Lung (tissue), 12 donors: ENCODE measurements around the gene GABRB1. TPM values are rescaled to one million over a fixed set of nuclear protein-coding genes. Genes with fewer than 3 reads are reported as not detected.

Experiments
- ATAC-seq: fragments of 200-7000 bp; cut with Tn5 transposase; one replicate; pipeline ENCODE4 v1.9.1; 2020; ENCODE audit warnings: moderate number of reproducible peaks; ENCODE audit not compliant: insufficient read depth, low FRiP score
- DNase-seq, 3 donors: peaks; one replicate each; pipeline ENCODE4 v3.0.0-alpha.2; 2013 to 2017
- H3K27ac ChIP-seq, 2 donors: one replicate each; pipeline ENCODE4 v1.5.1; 2013; ENCODE audit warnings: mild to moderate bottlenecking in 2 of 2, moderate library complexity in 2 of 2, control low read depth in 1 of 2, inconsistent platforms in 1 of 2, low read depth in 1 of 2, low read length in 1 of 2
- H3K27me3 ChIP-seq, 3 donors: one replicate each; pipeline ENCODE4 v1.5.1; 2013; ENCODE audit warnings: low read length in 2 of 3; ENCODE audit not compliant: control insufficient read depth in 3 of 3, insufficient read depth in 3 of 3
- H3K36me3 ChIP-seq, 4 donors: one replicate each; pipeline ENCODE4 v1.5.1; 2013; ENCODE audit warnings: low read length in 4 of 4, mild to moderate bottlenecking in 1 of 4, moderate library complexity in 1 of 4; ENCODE audit not compliant: control insufficient read depth in 4 of 4, insufficient read depth in 4 of 4
- H3K4me1 ChIP-seq, 5 donors: one replicate each; pipeline ENCODE4 v1.5.1; 2013; ENCODE audit warnings: low read length in 5 of 5, mild to moderate bottlenecking in 2 of 5, moderate library complexity in 1 of 5; ENCODE audit not compliant: control insufficient read depth in 5 of 5, insufficient read depth in 5 of 5
- H3K4me3 ChIP-seq: one replicate; pipeline ENCODE4 v1.5.1; 2013; ENCODE audit warnings: mild to moderate bottlenecking, control low read depth, moderate library complexity
- H3K9ac ChIP-seq, 2 donors: one replicate each; pipeline ENCODE4 v1.5.1; 2013; ENCODE audit warnings: low read length in 2 of 2, control low read depth in 1 of 2; ENCODE audit not compliant: insufficient read depth in 1 of 2
- H3K9me3 ChIP-seq, 4 donors: one replicate each; pipeline ENCODE4 v1.5.1; 2013; ENCODE audit warnings: low read length in 3 of 4, mild to moderate bottlenecking in 1 of 4, moderate library complexity in 1 of 4; ENCODE audit not compliant: control insufficient read depth in 4 of 4, insufficient read depth in 3 of 4
- WGBS, 2 donors: extraction: QIAGEN DNeasy Blood & Tissue Kit; methylation state at CpG; one replicate each; pipeline ENCODE4 v1.1.7; 2013; 5-methylcytosine and 5-hydroxymethylcytosine counted together
- polyA plus RNA-seq, 2 donors: library from polyadenylated mRNA; stranded (reverse); fragments of 200-250 nt; gene quantifications; one replicate each; pipeline ENCODE4 v1.2.1, GENCODE V29; 2013
- total RNA-seq, 2 donors: library from RNA; depleted of rRNA in 1 of 2; stranded (reverse); fragments of >200 nt in 1 of 2; gene quantifications; one replicate each; pipeline ENCODE4 v1.2.1, GENCODE V29; 2014 to 2021
- TF ChIP-seq, protein P1 (sequence below): IDR thresholded peaks from 2 replicates; pipeline ENCODE4 v1.5.1; 2012; ENCODE audit warnings: mild to moderate bottlenecking; ENCODE audit errors: control extremely low read depth, extremely low read depth
- donor health status: control.
- donor health status: control.
- donor health status: Bipolar disorder and iron deficiency.
- donor health status: healthy.
- donor health status: DM: yes; HTN: yes; CAD: no.

Gene GABRB1
- total and polyA plus RNA-seq, 4 donors: 0.34 TPM; not detected in 3

DNA sequence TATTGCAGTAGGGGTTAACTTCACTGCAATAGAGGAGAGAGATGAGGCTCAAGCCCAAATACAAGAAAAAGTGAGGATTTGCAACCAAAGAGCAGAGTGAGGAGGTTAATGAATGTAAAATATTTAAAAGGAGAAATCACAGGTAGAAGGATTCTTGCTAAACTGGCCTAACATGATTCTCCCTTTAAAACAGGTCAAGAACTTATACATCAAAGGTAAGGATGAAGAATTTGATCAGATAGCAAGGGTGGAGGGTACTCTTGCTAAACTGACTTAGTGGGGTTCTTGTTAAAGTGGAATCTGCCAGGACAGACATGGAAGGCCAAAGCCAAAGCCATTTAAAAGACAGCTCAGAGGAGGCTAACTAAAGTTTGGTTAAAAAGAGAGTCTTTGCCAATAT is 193.0 kb downstream of the GABRB1 start:
- TF ChIP-seq, protein P1, sequence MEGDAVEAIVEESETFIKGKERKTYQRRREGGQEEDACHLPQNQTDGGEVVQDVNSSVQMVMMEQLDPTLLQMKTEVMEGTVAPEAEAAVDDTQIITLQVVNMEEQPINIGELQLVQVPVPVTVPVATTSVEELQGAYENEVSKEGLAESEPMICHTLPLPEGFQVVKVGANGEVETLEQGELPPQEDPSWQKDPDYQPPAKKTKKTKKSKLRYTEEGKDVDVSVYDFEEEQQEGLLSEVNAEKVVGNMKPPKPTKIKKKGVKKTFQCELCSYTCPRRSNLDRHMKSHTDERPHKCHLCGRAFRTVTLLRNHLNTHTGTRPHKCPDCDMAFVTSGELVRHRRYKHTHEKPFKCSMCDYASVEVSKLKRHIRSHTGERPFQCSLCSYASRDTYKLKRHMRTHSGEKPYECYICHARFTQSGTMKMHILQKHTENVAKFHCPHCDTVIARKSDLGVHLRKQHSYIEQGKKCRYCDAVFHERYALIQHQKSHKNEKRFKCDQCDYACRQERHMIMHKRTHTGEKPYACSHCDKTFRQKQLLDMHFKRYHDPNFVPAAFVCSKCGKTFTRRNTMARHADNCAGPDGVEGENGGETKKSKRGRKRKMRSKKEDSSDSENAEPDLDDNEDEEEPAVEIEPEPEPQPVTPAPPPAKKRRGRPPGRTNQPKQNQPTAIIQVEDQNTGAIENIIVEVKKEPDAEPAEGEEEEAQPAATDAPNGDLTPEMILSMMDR: no peak
- Histone ChIP-seq H3K4me3 (no peak overlapping the region), H3K27ac (no peak overlapping the region), H3K9ac (no peak overlapping the region), H3K4me1 (no peaks in the 10 kb centered on the region), H3K36me3 (no peaks in the 10 kb centered on the region), H3K27me3 (no peaks in the 10 kb centered on the region), H3K9me3 (no peaks in the 10 kb centered on the region)
- ATAC-seq (no peak), DNase-seq (peak in 2 of 3 donors; percentile 2 to 32)

DNA sequence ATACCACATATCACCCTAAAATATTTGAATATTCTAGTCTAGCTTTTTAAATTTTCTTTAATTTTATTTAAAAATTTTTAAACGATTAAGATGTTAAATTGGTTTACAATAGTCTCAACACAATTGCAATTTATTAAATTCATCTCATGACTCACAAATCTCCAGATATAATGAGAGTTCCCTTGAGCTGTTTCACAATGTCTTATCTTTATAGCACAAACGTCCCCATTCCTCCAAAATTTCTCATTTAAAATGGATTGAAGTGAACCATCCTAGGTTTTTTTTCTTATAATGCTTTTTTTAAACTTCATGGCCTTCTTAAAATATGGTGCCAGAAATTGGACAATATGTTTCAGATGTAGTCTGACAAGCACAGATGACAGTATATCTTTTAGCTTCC is 204.4 kb downstream of the GABRB1 start:
- TF ChIP-seq, protein P1: no peak
- no peak for DNase-seq
- Histone ChIP-seq H3K27ac (no peak overlapping the region), H3K4me3 (no peak overlapping the region), H3K9me3 (no peaks in the 10 kb centered on the region), H3K36me3 (no peaks in the 10 kb centered on the region), H3K27me3 (no peaks in the 10 kb centered on the region), H3K4me1 (no peaks in the 10 kb centered on the region), H3K9ac (no peak overlapping the region)
- ATAC-seq: no peak
- 57 to 65% methylated on average over 2 of the region's 2 CpGs for WGBS, 2 donors

DNA sequence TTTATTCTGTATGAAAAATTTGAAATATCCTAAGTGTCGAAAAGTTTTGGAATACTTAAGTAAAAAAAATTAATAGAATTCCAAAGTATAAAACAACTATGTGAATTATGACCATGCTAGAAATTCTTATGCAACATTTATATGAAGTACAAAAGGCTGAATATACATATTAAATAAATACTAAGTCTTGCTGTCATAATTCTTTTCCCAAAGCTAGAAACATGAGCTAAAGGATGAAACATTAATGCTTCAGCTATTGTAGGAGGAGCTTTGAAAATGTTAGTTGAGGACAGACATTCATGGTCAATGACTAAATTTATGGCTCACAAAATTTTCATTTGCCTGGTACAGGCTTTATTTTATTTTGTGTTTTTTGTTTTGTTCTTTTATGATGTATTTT is 207.3 kb downstream of the GABRB1 start:
- Histone ChIP-seq H3K27me3 (no peaks in the 10 kb centered on the region), H3K4me1 (no peaks in the 10 kb centered on the region), H3K36me3 (no peaks in the 10 kb centered on the region), H3K9ac (no peak overlapping the region), H3K4me3 (no peak overlapping the region), H3K9me3 (no peaks in the 10 kb centered on the region), H3K27ac (no peak overlapping the region)
- ATAC-seq: no peak
- 63 to 87% methylated on average over 1 of the region's 1 CpG for WGBS, 2 donors
- TF ChIP-seq, protein P1: no peak
- no peak for DNase-seq

DNA sequence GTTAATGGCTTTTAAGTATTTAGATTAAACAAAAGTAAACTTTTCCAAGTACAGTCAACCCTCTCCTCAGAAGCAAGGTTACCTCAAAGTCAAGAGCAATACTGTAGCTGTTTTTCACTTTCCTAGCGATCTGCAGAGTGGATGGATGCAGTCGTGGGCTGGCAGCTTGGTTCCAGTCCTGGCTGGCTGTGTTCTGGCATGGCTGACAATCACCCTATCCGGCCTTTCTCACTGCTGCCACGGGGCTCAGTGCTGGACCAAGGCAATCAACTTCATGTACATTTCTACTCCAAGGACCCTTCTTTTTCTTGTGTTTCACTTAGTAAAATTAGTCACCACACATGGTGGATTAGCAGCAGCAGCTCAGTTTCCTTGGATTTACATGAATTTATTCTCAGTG is 208.3 kb downstream of the GABRB1 start:
- no peak overlapping the region for H3K9ac ChIP-seq
- H3K4me1 ChIP-seq: no peaks in the 10 kb centered on the region
- TF ChIP-seq, protein P1: no peak
- DNase-seq (peak in 1 of 3 donors; percentile 15), ATAC-seq (no peak)
- H3K36me3 ChIP-seq: no peaks in the 10 kb centered on the region
- no peak overlapping the region for H3K27ac ChIP-seq
- 50 to 69% methylated on average over 4 of the region's 4 CpGs for WGBS, 2 donors
- no peaks in the 10 kb centered on the region for H3K27me3 ChIP-seq
- H3K4me3 ChIP-seq: no peak overlapping the region
- H3K9me3 ChIP-seq: no peaks in the 10 kb centered on the region
